ENCODE results near the gene C19orf67. TPM values are rescaled to one million over a fixed set of nuclear protein-coding genes. Genes with fewer than 3 reads are reported as not detected.

The C19orf67 gene
- total RNA-seq: not detected

DNA sequence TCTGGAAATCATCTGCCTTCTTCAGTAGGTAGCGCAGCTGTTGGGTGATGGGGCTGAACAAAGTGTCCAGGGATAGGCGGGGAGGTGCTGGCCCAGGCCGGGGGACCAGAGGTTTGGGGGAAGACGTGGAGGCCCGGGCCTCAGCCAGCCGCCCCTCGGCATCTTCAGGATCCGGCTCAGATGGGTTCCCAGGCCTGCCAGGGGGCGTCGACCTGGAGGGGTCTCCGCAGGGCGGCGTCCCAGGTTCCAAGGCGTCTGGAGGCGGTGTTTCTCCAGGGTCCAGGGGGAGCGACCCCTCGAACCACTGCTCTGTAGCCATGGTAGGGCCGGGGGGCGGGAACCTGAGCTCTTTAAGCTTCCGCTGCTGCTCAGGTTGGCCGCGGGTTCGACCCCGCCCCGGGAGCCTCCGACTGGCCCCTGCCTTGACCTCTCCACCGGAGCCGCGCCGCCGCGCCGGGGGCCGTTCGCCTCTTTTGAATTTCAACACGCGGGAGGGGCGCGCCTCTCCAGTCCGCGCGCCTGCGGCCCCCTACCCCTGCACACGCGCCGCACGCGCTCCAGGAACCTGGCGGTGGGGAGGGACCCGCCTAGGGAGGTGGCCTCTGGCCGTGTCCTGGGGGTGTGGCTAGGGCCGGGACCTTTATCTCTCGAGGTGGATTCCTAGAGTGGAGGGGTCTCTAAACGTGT, at the start of gene C19orf67:
Gene C19orf67 (minus strand): TSS at position 475 of the 687 bp plus-strand sequence. CDS start 156 bp downstream, at position 319.
- no peaks in the 10 kb centered on the region for H3K9me3 ChIP-seq (ENCODE audit: low read depth, low read length)
- no peaks in the 10 kb centered on the region for H3K27me3 ChIP-seq (ENCODE audit: insufficient read depth, low read length)
- no peak within 1 kb of the TSS for H3K4me3 ChIP-seq (ENCODE audit: low read length)
- H3K4me1 ChIP-seq (ENCODE audit: insufficient read depth, low read length): peaks cover 26% of the 10 kb centered on the region

DNA sequence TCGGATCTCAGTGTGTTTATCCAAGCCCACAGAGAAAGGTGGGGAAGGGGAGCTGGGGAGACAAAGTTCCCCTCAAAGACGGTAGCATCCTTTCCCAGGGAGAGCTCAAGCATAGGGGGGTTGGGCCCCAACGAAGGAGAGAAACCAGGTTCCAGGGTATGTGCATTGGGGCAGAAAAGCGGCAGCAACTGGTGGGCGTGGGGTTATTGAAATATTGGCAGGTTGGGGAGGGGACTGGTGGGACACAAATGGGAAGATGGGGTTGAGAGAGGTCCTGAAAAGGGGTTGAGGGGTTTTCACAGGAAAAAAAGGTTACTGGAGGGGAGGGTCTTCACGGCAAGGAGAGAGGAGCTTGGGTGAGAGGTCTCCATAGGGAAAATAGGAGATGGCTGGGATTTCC, 49.8 kb upstream of the C19orf67 start:
- Histone ChIP-seq H3K4me3 (ENCODE audit: low read length) (no peak overlapping the region), H3K4me1 (ENCODE audit: insufficient read depth, low read length) (peaks cover 52% of the 10 kb centered on the region), H3K9me3 (ENCODE audit: low read depth, low read length) (no peaks in the 10 kb centered on the region), H3K27me3 (ENCODE audit: insufficient read depth, low read length) (no peaks in the 10 kb centered on the region)

DNA sequence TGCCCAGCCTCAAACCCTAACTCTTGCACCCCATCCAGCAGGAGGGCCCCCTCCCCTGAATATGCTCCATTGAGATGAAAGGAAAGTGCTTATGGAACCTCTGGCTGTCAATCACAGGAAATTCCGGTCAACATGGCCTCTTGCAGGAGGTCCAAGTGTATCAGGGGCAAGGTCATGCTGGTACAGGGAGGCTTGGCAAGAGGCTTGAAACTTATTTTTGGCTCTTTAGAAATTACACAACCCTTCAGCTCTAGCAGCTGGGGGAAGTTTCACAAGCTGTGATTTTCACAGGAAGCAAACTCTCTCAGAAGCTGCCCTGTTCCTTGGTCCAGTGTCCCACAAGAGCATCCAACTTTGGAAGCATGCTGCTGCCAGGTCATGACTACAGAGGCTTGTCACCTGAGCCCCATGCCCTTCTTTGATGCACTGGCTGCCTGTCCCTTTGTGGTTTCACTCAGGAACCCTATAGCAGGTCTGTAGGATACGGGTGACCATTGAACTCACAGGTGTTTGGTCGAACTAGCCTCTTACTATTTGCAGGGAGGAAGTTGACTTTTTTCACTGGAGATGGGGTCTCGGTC, 42.4 kb upstream of the C19orf67 start:
- Histone ChIP-seq H3K4me1 (ENCODE audit: insufficient read depth, low read length) (peaks cover 49% of the 10 kb centered on the region), H3K27me3 (ENCODE audit: insufficient read depth, low read length) (no peaks in the 10 kb centered on the region), H3K4me3 (ENCODE audit: low read length) (no peak overlapping the region)

DNA sequence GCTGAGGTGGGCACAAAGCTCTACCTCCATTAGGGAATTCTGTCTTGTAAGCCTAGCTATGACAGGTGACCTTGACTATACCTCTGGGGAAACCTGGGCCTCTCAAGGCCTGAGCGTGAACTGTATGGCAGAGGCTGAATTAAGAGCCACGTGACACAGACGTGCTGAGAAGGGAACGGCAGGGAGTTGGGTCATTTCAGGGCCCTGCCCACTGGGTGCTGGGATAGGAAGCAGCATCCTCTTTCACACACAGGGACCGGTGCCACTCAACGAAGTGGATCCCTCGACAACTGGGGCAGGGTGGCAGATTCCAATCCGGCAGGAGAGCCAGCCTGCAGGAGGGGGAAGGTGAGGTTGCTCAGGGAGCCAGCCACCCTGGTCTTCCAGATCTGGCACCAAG, 41.6 kb upstream of the C19orf67 start:
- no peaks in the 10 kb centered on the region for H3K9me3 ChIP-seq (ENCODE audit: low read depth, low read length)
- no peak overlapping the region for H3K4me3 ChIP-seq (ENCODE audit: low read length)
- peaks cover 49% of the 10 kb centered on the region for H3K4me1 ChIP-seq (ENCODE audit: insufficient read depth, low read length)
- no peaks in the 10 kb centered on the region for H3K27me3 ChIP-seq (ENCODE audit: insufficient read depth, low read length)

More for the DNA sequence above, 42.4 kb upstream of the C19orf67 start:
- no peaks in the 10 kb centered on the region for H3K9me3 ChIP-seq (ENCODE audit: low read depth, low read length)

DNA sequence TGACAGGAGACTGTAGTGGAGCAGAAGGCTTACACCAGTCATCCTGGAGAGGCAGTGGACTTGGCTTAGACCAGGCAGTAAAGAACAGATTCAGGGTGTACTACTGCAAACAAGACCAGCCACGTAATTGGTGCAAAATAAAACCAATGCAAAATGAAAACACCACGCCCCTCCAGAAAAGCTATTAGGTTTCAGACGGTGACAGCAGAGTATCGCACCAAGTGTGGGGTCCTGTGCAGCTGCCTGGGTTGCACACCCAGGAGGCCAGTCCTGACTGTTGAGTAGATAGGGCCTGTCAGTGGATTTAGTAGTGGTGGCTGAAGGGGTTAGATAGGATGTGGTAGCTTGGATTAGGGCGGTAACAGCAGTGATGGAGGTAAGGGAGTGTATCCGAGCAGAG, 37.3 kb upstream of the C19orf67 start:
- no peaks in the 10 kb centered on the region for H3K9me3 ChIP-seq (ENCODE audit: low read depth, low read length)
- no peak overlapping the region for H3K4me3 ChIP-seq (ENCODE audit: low read length)
- peaks cover 40% of the 10 kb centered on the region for H3K4me1 ChIP-seq (ENCODE audit: insufficient read depth, low read length)
- H3K27me3 ChIP-seq (ENCODE audit: insufficient read depth, low read length): no peaks in the 10 kb centered on the region

DNA sequence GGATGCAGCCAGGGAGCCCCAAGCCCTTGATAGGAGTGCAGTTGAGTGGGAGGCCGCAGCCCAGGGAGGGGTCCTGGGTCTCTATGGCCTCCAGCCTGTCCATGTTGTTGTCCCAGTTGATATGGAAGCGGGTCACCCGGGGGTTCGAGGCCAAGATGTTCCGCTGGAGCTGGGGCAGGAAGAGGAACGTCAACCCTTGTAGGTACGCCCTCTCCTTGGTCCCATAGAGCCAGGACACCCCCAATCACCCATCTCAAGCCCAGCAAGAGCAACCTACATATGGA, 34.9 kb upstream of the C19orf67 start:
- no peaks in the 10 kb centered on the region for H3K27me3 ChIP-seq (ENCODE audit: insufficient read depth, low read length)
- peaks cover 41% of the 10 kb centered on the region for H3K4me1 ChIP-seq (ENCODE audit: insufficient read depth, low read length)
- H3K4me3 ChIP-seq (ENCODE audit: low read length): no peak overlapping the region
- no peaks in the 10 kb centered on the region for H3K9me3 ChIP-seq (ENCODE audit: low read depth, low read length)

DNA sequence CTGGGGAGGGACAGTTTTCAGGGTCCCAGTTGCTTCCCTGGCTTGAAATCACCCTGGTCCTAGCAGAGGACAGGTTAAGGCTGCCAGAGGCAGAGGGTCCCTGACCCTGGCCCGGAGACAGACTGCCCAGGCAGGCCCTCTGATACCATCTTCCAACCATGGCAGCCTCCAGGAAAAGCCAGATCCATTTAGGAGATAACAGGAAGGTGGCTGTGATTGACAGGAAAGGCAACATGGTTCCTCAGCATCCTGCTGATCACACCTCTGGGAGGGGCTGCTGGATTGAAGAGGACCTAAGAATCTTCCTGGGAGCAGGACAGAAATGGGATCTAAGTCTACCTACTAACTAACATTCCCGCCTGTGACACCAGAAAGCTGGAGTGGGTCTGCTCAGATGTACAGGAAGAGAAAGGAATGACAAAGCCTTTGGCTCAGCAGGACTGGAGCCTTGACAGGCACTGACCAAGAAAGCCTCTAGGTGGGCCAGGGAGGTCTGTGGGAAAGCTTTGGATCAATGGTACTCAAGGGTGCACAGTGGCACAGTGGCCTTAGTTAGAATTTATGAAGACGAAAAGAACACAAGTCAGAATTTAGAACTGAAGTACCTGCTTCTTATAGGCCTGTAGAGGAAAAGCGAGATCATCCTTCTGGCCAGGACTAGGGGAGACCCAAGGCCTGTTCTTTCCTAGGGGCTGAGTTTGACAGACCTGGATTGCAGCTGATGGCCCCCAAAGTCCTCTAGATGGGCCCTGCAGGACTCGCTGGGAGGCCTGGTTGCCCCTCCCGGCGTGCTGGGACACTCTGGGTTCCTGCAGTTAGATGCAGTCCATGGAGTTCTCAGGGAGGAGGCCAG, 34.3 kb upstream of the C19orf67 start:
- Histone ChIP-seq H3K9me3 (ENCODE audit: low read depth, low read length) (no peaks in the 10 kb centered on the region), H3K4me1 (ENCODE audit: insufficient read depth, low read length) (peaks cover 47% of the 10 kb centered on the region), H3K27me3 (ENCODE audit: insufficient read depth, low read length) (no peaks in the 10 kb centered on the region), H3K4me3 (ENCODE audit: low read length) (no peak overlapping the region)

DNA sequence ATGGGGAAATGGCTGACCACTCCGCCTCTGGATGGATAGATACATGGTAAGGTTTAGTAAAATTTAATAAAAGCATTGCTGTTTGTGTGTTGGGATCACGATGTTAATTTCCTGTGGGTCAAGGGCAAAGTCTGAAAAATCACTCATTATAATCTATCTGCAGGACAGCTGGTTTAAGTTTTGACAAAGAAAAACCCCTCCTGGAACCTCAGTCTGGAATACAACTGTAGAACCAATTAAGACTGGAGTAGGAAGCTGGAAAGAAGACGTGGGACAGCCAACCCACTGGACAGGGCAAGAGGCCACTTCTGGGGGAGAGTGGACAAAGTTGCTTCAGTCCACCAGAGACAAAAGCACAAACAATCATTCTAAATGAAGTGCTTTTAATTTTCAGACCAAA, 33.6 kb upstream of the C19orf67 start:
- Histone ChIP-seq H3K27me3 (ENCODE audit: insufficient read depth, low read length) (no peaks in the 10 kb centered on the region), H3K4me3 (ENCODE audit: low read length) (peak overlapping the region; percentile 49), H3K4me1 (ENCODE audit: insufficient read depth, low read length) (peaks cover 54% of the 10 kb centered on the region), H3K9me3 (ENCODE audit: low read depth, low read length) (no peaks in the 10 kb centered on the region)

DNA sequence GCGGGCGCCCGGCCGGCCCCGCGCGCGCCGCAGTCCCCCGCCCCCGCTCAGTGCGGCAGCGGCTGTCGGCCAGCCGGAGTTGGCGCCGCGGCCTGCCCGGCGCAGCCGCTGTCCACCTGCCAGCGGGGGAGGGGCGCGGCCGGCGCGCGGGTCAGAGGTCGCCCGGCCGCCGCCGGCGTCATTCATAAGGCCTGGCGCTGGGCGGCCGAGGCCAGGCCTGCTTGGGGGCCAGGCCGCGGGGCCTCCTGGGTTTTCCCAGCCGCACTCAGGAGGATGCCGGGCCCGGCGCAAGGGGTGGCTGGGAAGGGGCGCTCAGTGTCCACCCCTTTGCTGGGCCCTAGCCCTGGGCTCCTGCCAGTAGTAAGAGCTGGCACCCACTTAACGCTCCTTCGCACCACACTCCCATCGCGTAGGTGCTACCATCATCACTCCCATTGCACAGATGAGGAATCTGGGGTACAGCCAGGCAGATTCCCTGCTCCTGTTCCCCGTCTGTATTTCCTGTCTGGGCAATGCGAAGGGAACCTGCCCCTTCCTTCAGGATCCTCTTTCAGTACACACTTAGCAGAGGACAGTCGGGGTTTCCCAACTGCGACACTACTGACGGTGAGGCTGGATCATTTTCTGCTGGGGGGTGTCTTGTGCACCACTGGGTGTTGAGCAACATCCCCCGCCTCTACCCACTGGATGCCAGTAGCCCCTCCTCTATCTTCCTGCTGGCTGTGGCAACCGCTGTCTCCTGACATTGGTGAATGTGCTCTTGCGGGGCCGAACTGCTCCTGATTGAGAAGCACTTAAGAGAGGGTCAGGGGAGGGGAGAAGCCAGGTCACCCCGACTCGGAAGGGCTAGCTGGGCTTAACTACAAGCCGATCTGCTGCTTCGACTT, 32.8 kb upstream of the C19orf67 start:
- peak overlapping the region; percentile 49 for H3K4me3 ChIP-seq (ENCODE audit: low read length)
- H3K9me3 ChIP-seq (ENCODE audit: low read depth, low read length): no peaks in the 10 kb centered on the region
- H3K4me1 ChIP-seq (ENCODE audit: insufficient read depth, low read length): peaks cover 62% of the 10 kb centered on the region
- H3K27me3 ChIP-seq (ENCODE audit: insufficient read depth, low read length): no peaks in the 10 kb centered on the region

DNA sequence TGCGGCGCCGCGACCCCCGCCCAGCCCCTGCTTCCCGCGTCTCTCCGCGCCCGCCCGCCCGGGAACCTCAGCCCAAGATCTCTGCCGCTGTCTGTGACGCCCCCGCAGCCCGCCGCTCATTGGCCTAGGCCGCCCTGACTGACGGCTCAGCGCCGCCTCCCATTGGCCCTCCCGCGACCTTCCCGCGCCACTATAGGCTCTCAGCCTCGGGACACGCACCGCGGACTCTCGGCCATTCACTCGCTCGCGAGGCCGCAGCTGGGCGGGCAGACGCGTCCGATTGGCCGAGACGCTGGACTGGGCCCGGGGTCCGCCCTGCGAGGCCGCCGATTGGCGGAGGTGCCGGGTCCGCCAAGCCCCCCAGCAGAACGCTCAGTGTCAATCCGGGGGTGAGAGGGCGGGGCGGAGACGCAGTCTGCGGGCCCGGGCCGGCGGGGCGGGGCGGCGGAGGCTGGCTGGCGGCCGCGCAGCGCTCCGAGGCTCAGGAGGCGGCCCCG, 32.1 kb upstream of the C19orf67 start, which contains the start of gene PRKACA:
Gene PRKACA (minus strand): TSS at position 95 of the 497 bp plus-strand sequence. CDS start 215 bp downstream, outside the sequence.
- H3K4me1 ChIP-seq (ENCODE audit: insufficient read depth, low read length): peaks cover 68% of the 10 kb centered on the region
- peak within 1 kb of the TSS; percentile 70 for H3K4me3 ChIP-seq (ENCODE audit: low read length)
- no peaks in the 10 kb centered on the region for H3K27me3 ChIP-seq (ENCODE audit: insufficient read depth, low read length)
- H3K9me3 ChIP-seq (ENCODE audit: low read depth, low read length): no peaks in the 10 kb centered on the region

DNA sequence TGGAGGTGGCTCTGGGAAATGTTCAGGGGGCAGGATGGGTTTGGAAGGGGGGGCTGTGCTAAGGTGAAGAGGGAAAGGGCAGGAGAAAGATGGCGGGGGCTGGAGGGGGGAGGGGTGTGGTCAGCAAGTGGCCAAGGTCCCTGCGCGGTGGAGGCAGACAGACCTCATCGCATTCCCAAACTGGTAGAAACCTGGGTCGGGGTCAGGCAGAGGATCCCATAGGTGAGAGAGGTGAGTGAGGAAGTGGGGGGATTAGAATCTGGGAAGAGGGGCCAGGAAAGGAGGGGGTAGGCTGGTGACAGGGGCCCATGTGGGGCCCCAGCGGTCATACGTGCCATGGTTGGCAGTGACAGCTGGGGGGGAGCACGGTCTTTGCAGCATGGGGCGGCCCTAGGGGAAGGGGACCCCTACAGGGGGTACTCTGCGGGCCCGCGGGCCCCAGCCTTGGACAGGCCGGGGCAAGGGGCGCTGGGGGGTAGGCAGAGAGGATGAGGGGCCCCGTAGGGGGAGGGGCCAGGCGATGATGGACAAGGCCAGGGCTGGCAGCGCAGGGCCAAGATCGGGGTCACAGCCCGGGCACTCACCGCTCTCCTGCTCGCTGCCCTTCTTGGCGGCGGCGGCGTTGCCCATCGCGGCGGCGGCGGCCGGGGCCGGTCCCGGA, 31.5 kb upstream of the C19orf67 start:
- Histone ChIP-seq H3K4me3 (ENCODE audit: low read length) (peak overlapping the region; percentile 70), H3K4me1 (ENCODE audit: insufficient read depth, low read length) (peaks cover 75% of the 10 kb centered on the region), H3K9me3 (ENCODE audit: low read depth, low read length) (no peaks in the 10 kb centered on the region), H3K27me3 (ENCODE audit: insufficient read depth, low read length) (no peaks in the 10 kb centered on the region)

DNA sequence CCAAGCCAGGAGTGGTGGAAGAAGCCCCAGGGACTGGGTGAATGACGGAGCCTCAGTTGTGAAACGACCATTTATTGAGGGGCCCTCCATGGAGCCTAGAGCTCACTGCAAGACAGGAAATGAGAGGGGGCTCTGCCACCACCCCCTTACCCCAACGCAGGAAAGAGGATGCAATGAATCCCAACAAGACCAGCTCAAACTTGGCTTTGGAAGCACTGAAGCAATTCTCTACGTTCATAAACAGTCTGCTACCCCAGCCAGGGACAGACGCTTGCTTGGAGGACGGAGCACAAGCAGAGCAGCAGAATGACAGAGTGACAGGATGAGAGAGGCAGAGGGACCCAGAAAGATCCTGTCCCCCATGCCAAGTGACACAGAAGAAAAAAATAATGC, 30.9 kb upstream of the C19orf67 start:
- Histone ChIP-seq H3K27me3 (ENCODE audit: insufficient read depth, low read length) (no peaks in the 10 kb centered on the region), H3K4me3 (ENCODE audit: low read length) (peak overlapping the region; percentile 70), H3K9me3 (ENCODE audit: low read depth, low read length) (no peaks in the 10 kb centered on the region), H3K4me1 (ENCODE audit: insufficient read depth, low read length) (peaks cover 75% of the 10 kb centered on the region)

DNA sequence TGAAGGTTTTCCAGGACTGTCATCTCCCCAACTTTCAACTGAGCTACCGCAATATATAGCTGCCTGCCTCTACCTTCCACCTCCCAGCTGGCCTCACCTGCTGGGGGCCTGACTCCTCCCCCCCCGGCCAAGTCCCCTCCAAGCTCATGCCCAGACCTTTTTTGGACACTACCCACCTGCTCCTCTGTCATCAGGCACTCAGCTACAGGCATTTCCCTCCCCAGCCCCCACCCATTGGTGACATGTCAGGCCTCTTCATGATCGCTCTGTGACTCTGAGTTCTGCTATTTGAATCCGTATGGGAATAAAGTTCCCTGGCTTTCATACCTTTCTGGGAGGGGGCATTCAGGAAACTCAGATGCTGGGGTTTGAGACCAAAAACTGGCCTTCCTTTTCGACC, 30.2 kb upstream of the C19orf67 start:
- no peaks in the 10 kb centered on the region for H3K9me3 ChIP-seq (ENCODE audit: low read depth, low read length)
- H3K27me3 ChIP-seq (ENCODE audit: insufficient read depth, low read length): no peaks in the 10 kb centered on the region
- H3K4me1 ChIP-seq (ENCODE audit: insufficient read depth, low read length): peaks cover 75% of the 10 kb centered on the region
- no peak overlapping the region for H3K4me3 ChIP-seq (ENCODE audit: low read length)

DNA sequence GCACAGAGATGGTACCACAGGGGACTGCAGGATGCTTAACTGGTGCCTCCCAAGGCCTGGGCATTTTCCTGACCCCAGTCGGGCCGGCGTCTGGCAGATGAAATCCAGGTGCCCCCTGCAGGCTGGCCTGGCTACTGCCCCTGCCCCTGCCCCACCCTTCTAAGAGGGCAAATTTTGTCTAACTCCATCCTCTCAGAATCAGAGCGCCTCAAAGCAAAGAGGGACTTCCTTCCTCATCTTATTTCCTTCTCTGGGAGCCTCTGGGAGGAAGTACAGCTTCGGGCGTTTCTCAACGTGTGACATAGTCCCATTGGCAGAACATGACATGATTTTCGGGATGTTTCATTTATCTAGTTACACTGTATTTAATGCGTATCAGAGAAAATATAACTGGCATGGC, 29.3 kb upstream of the C19orf67 start:
- peaks cover 67% of the 10 kb centered on the region for H3K4me1 ChIP-seq (ENCODE audit: insufficient read depth, low read length)
- H3K4me3 ChIP-seq (ENCODE audit: low read length): no peak overlapping the region
- H3K27me3 ChIP-seq (ENCODE audit: insufficient read depth, low read length): no peaks in the 10 kb centered on the region
- no peaks in the 10 kb centered on the region for H3K9me3 ChIP-seq (ENCODE audit: low read depth, low read length)

Data from mononuclear cell (primary cell).